ENCODE results near the gene NPHS1.

GRCh38 chr19:35801828-35802227, 50.5 kb downstream of the NPHS1 start:
- TF ChIP-seq, protein P1, sequence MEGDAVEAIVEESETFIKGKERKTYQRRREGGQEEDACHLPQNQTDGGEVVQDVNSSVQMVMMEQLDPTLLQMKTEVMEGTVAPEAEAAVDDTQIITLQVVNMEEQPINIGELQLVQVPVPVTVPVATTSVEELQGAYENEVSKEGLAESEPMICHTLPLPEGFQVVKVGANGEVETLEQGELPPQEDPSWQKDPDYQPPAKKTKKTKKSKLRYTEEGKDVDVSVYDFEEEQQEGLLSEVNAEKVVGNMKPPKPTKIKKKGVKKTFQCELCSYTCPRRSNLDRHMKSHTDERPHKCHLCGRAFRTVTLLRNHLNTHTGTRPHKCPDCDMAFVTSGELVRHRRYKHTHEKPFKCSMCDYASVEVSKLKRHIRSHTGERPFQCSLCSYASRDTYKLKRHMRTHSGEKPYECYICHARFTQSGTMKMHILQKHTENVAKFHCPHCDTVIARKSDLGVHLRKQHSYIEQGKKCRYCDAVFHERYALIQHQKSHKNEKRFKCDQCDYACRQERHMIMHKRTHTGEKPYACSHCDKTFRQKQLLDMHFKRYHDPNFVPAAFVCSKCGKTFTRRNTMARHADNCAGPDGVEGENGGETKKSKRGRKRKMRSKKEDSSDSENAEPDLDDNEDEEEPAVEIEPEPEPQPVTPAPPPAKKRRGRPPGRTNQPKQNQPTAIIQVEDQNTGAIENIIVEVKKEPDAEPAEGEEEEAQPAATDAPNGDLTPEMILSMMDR (IDR thresholded peaks at IDR 0.05) = no peak
- TF ChIP-seq EZH2phosphoT487 (IDR thresholded peaks at IDR 0.05) = no peak
